Measurements from ENCODE around the gene BABAM2. TPM values are rescaled to one million over a fixed set of nuclear protein-coding genes. Genes with fewer than 3 reads are reported as not detected.

BABAM2 gene
- total RNA-seq, 1 donor from 2014 or later, result 28.5 TPM

DNA sequence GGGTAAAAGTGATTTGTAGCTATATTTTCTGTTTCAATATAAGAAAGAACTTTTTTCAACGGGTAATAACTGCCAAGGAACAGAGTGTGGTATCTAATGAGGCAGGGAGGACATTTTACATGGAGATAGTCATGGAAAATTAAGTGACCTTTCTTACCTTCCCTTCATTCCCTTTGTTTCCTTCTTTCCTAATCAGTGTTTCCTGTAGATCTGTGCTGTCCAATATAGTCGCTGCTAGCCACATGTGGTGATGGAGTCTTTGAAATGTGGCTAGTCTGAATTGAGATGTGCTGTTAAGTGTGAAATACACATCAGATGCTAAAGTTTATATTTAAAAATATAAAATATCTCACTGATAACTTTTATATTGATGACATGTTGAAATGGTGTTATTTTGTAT lies 81.8 kb downstream of the BABAM2 start:
- Mint-ChIP-seq H3K4me3 (ENCODE audit: unreplicated experiment) (no peak overlapping the region), H3K27ac (ENCODE audit: unreplicated experiment) (no peak overlapping the region), H3K27me3 (ENCODE audit: low read depth, unreplicated experiment) (no peaks in the 10 kb centered on the region), H3K9me3 (ENCODE audit: unreplicated experiment) (peaks cover 16% of the 10 kb centered on the region), H3K36me3 (ENCODE audit: low read depth, unreplicated experiment) (peaks cover 16% of the 10 kb centered on the region), H3K4me1 (ENCODE audit: low read depth, unreplicated experiment) (peaks cover 12% of the 10 kb centered on the region)
- H3K4me2 ChIP-seq (ENCODE audit: low read length), result no peak overlapping the region
- H3K79me2 ChIP-seq (ENCODE audit: insufficient read depth, low read length), result no peaks in the 10 kb centered on the region
- no peak for DNase-seq (ENCODE audit: low read depth)
- peaks cover under 1% of the 10 kb centered on the region for H3K4me1 ChIP-seq (ENCODE audit: insufficient read depth, low read length)
- H3K36me3 ChIP-seq (ENCODE audit: insufficient read depth, low read length), result no peaks in the 10 kb centered on the region
- no peak overlapping the region for H3K9ac ChIP-seq (ENCODE audit: low read length)
- no peaks in the 10 kb centered on the region for H3K27me3 ChIP-seq (ENCODE audit: insufficient read depth, low read length)
- no peak overlapping the region for H3K27ac ChIP-seq (ENCODE audit: low read depth, low read length)
- no peaks in the 10 kb centered on the region for H3K9me3 ChIP-seq (ENCODE audit: insufficient read depth, low read depth, low read length)
- H3K4me3 ChIP-seq (ENCODE audit: insufficient read depth, low read depth, low read length), result no peak overlapping the region
- no peak overlapping the region for H2AFZ ChIP-seq (ENCODE audit: low read depth, low read length)
- FAIRE-seq, result peak; percentile 13
- no peak for TF ChIP-seq EZH2 (IDR thresholded peaks at IDR 0.05; ENCODE audit: insufficient read depth, low read length)
- TF ChIP-seq, protein P1, sequence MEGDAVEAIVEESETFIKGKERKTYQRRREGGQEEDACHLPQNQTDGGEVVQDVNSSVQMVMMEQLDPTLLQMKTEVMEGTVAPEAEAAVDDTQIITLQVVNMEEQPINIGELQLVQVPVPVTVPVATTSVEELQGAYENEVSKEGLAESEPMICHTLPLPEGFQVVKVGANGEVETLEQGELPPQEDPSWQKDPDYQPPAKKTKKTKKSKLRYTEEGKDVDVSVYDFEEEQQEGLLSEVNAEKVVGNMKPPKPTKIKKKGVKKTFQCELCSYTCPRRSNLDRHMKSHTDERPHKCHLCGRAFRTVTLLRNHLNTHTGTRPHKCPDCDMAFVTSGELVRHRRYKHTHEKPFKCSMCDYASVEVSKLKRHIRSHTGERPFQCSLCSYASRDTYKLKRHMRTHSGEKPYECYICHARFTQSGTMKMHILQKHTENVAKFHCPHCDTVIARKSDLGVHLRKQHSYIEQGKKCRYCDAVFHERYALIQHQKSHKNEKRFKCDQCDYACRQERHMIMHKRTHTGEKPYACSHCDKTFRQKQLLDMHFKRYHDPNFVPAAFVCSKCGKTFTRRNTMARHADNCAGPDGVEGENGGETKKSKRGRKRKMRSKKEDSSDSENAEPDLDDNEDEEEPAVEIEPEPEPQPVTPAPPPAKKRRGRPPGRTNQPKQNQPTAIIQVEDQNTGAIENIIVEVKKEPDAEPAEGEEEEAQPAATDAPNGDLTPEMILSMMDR (IDR thresholded peaks at IDR 0.05; ENCODE audit: insufficient read depth, low read depth, low read length), result no peak
- no peaks in the 10 kb centered on the region for H4K20me1 ChIP-seq (ENCODE audit: insufficient read depth, low read length)

- Histone ChIP-seq H3K79me2 (ENCODE audit: insufficient read depth, low read length) (no peaks in the 10 kb centered on the region), H3K4me3 (ENCODE audit: insufficient read depth, low read depth, low read length) (no peak overlapping the region), H3K27me3 (ENCODE audit: insufficient read depth, low read length) (no peaks in the 10 kb centered on the region), H4K20me1 (ENCODE audit: insufficient read depth, low read length) (no peaks in the 10 kb centered on the region), H3K27ac (ENCODE audit: low read depth, low read length) (no peak overlapping the region), H3K9ac (ENCODE audit: low read length) (no peak overlapping the region), H3K9me3 (ENCODE audit: insufficient read depth, low read depth, low read length) (no peaks in the 10 kb centered on the region), H3K4me1 (ENCODE audit: insufficient read depth, low read length) (peaks cover 5% of the 10 kb centered on the region), H3K36me3 (ENCODE audit: insufficient read depth, low read length) (no peaks in the 10 kb centered on the region), H3K4me2 (ENCODE audit: low read length) (no peak overlapping the region), H2AFZ (ENCODE audit: low read depth, low read length) (no peak overlapping the region)
- no peak overlapping the region for H3K27ac Mint-ChIP-seq (ENCODE audit: unreplicated experiment)
- no peak overlapping the region for H3K4me3 Mint-ChIP-seq (ENCODE audit: unreplicated experiment)
- peaks cover 20% of the 10 kb centered on the region for H3K4me1 Mint-ChIP-seq (ENCODE audit: low read depth, unreplicated experiment)
- TF ChIP-seq, protein P1 (IDR thresholded peaks at IDR 0.05; ENCODE audit: insufficient read depth, low read depth, low read length), result peak; percentile 39
- TF ChIP-seq EZH2 (IDR thresholded peaks at IDR 0.05; ENCODE audit: insufficient read depth, low read length), result no peak
- H3K9me3 Mint-ChIP-seq (ENCODE audit: unreplicated experiment), result peaks cover 9% of the 10 kb centered on the region
- FAIRE-seq, result peak; percentile 49
- DNase-seq (ENCODE audit: low read depth), result no peak
- no peaks in the 10 kb centered on the region for H3K27me3 Mint-ChIP-seq (ENCODE audit: low read depth, unreplicated experiment)
- H3K36me3 Mint-ChIP-seq (ENCODE audit: low read depth, unreplicated experiment), result peaks cover 10% of the 10 kb centered on the region
These were observed 83.1 kb downstream of the BABAM2 start for GRCh38 chr2:27973592-27973991.

DNA sequence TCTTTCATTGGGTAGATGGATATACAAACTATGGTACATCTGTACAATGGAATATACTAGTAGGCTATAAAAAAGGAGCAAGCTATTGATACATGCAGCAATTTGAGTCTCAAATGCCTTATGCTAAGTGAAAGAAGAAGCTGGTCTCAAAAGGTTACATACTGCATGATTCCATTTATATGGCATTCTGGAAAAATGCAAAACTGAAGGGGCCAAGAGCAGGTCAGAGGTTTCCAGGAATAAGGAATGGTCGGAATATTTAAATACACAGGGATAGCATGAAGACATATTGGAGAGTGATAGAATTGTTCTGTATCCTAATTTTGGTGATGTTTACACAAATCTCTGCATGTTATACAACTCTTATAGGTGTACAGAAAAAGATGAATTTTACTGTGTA lies 85.8 kb downstream of the BABAM2 start:
- H3K27me3 ChIP-seq (ENCODE audit: insufficient read depth, low read length), result no peaks in the 10 kb centered on the region
- no peaks in the 10 kb centered on the region for H3K9me3 ChIP-seq (ENCODE audit: insufficient read depth, low read depth, low read length)
- H4K20me1 ChIP-seq (ENCODE audit: insufficient read depth, low read length), result no peaks in the 10 kb centered on the region
- no peaks in the 10 kb centered on the region for H3K36me3 ChIP-seq (ENCODE audit: insufficient read depth, low read length)
- peaks cover 5% of the 10 kb centered on the region for H3K79me2 ChIP-seq (ENCODE audit: insufficient read depth, low read length)
- H3K4me2 ChIP-seq (ENCODE audit: low read length), result no peak overlapping the region
- H3K27ac ChIP-seq (ENCODE audit: low read depth, low read length), result no peak overlapping the region
- no peak for FAIRE-seq
- H3K9me3 Mint-ChIP-seq (ENCODE audit: unreplicated experiment), result no peaks in the 10 kb centered on the region
- H3K4me3 Mint-ChIP-seq (ENCODE audit: unreplicated experiment), result no peak overlapping the region
- H3K4me3 ChIP-seq (ENCODE audit: insufficient read depth, low read depth, low read length), result no peak overlapping the region
- TF ChIP-seq EZH2 (IDR thresholded peaks at IDR 0.05; ENCODE audit: insufficient read depth, low read length), result no peak
- TF ChIP-seq, protein P1 (IDR thresholded peaks at IDR 0.05; ENCODE audit: insufficient read depth, low read depth, low read length), result no peak
- peaks cover 29% of the 10 kb centered on the region for H3K4me1 Mint-ChIP-seq (ENCODE audit: low read depth, unreplicated experiment)
- H3K9ac ChIP-seq (ENCODE audit: low read length), result no peak overlapping the region
- DNase-seq (ENCODE audit: low read depth), result no peak
- no peak overlapping the region for H3K27ac Mint-ChIP-seq (ENCODE audit: unreplicated experiment)
- peaks cover 3% of the 10 kb centered on the region for H3K36me3 Mint-ChIP-seq (ENCODE audit: low read depth, unreplicated experiment)
- H3K4me1 ChIP-seq (ENCODE audit: insufficient read depth, low read length), result peaks cover 8% of the 10 kb centered on the region
- H3K27me3 Mint-ChIP-seq (ENCODE audit: low read depth, unreplicated experiment), result no peaks in the 10 kb centered on the region
- no peak overlapping the region for H2AFZ ChIP-seq (ENCODE audit: low read depth, low read length)
